K562 (cell line): Measurements from ENCODE around the gene CELSR1.

Experiments used
- CBX8 ChIP-seq: fragments of 200-600 bp; sonication (generic); IDR thresholded peaks from 2 replicates; pipeline ENCODE4 v1.6.1; 2012; ENCODE audit warnings: borderline replicate concordance, mixed run types, low read depth, mild to moderate bottlenecking, moderate library complexity, mixed read lengths, low read length, control low read depth, inconsistent platforms; ENCODE audit not compliant: poor library complexity, severe bottlenecking; ENCODE audit errors: extremely low read depth
- CREM ChIP-seq: IDR thresholded peaks from 2 replicates; pipeline ENCODE4 v1.6.1; 2014; ENCODE audit warnings: antibody characterized with exemption, low read depth
- EZH2 ChIP-seq: IDR thresholded peaks from 2 replicates; pipeline ENCODE4 v1.6.1; 2012; ENCODE audit warnings: low read depth, mild to moderate bottlenecking, inconsistent platforms, low read length, borderline replicate concordance
- RCOR1 ChIP-seq, 2 experiments: IDR thresholded peaks; 2 replicates each; pipeline ENCODE4 v1.6.1; 2012; ENCODE audit warnings: low read depth in 2 of 2, low read length in 2 of 2, borderline replicate concordance in 1 of 2, improper control_type of control experiment in 1 of 2
- SIN3A ChIP-seq, 2 experiments: fragments of 150-350 bp in 1 of 2; IDR thresholded peaks; 2 replicates each; pipeline ENCODE4 v1.6.1; 2011 to 2016; ENCODE audit warnings: borderline replicate concordance in 2 of 2, low read depth in 2 of 2, low read length in 2 of 2, mild to moderate bottlenecking in 2 of 2, moderate library complexity in 2 of 2; ENCODE audit not compliant: control insufficient read depth in 1 of 2
- TEAD4 ChIP-seq, 2 experiments: sonication (generic) in 1 of 2; formaldehyde crosslinking in 1 of 2; IDR thresholded peaks; 2 replicates each; pipeline versions ENCODE4 v1.6.1 to v1.8.0; 2012 to 2022; ENCODE audit warnings: borderline replicate concordance in 1 of 2, inconsistent platforms in 1 of 2, low read length in 1 of 2, mild to moderate bottlenecking in 1 of 2, missing genetic modification reagents in 1 of 2
- ZNF695 ChIP-seq: fragments of 450-650 bp; formaldehyde crosslinking; IDR thresholded peaks from 2 replicates; pipeline ENCODE4 v1.4.0; 2020; ENCODE audit warnings: mild to moderate bottlenecking, moderate library complexity
- TF ChIP-seq, protein P1 (sequence below), 3 experiments: IDR thresholded peaks in 2 of 3; conservative IDR thresholded peaks in 1 of 3; 2 replicates each; pipeline ENCODE4 v1.5.1; 2011 to 2012; ENCODE audit warnings: low read length in 3 of 3, mild to moderate bottlenecking in 3 of 3, control low read depth in 2 of 3, improper control_type of control experiment in 1 of 3, inconsistent platforms in 1 of 3, low read depth in 1 of 3, mixed read lengths in 1 of 3, moderate library complexity in 1 of 3; ENCODE audit not compliant: insufficient read depth in 2 of 3
- TF ChIP-seq, protein P2 (sequence below): fragments of 250-450 bp; sonication (Bioruptor Pico); IDR thresholded peaks from 2 replicates; pipeline ENCODE4 v1.8.0; 2021; ENCODE audit warnings: mild to moderate bottlenecking, moderate library complexity
- TF ChIP-seq, protein P3 (sequence below): IDR thresholded peaks from 3 replicates; pipeline ENCODE4 v1.6.1; 2011; ENCODE audit warnings: borderline replicate concordance, mild to moderate bottlenecking; ENCODE audit not compliant: insufficient read length, insufficient read depth
- TF ChIP-seq, protein P4 (sequence below), 3 experiments: fragments of 200-800 bp in 1 of 3; fragments of 250-450 bp in 1 of 3; fragments of 450-650 bp in 1 of 3; sonication (Bioruptor Pico) in 1 of 3; sonication (Bioruptor generic) in 1 of 3; formaldehyde crosslinking in 1 of 3; IDR thresholded peaks; 2 replicates each; pipeline versions ENCODE4 v1.6.1 to v1.8.0; 2016 to 2022; ENCODE audit warnings: mild to moderate bottlenecking in 2 of 3, missing genetic modification characterization in 2 of 3, missing compliant biosample characterization in 1 of 3, moderate library complexity in 1 of 3

DNA sequence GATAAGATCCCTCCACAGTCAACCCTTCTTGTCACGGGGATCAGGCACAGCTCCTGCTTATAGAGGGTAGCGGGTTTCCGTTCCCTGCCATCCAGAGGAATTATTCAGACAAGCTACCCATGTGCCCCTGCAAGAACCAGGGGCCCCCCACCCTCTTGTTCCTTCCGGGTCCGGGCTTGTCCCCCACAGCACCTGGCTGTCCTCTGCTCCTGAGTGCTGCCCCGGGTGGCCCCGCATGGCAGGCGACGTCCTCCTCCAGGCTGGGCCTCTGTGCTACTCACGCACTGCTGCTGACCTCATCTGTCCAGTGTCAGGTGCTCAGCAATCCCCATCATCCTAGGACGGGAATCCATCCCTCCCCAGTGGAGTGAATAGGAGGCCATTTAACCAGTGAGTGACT, 24.7 kb downstream of the CELSR1 start:
- TF ChIP-seq ZNF695 (no peak), EZH2 (no peak), CBX8 (no peak), TEAD4 (IDR thresholded peaks at IDR 0.05; ENCODE audit: low read length) (no peak), TEAD4 (CRISPR knock-in tag; IDR thresholded peaks at IDR 0.05; ENCODE audit: borderline replicate concordance) (no peak), RCOR1 (IDR thresholded peaks at IDR 0.05; ENCODE audit: borderline replicate concordance in 1 of 2, low read depth in 2 of 2, low read length in 2 of 2) (no peak), SIN3A (IDR thresholded peaks at IDR 0.05; ENCODE audit: borderline replicate concordance in 2 of 2, control insufficient read depth in 1 of 2, low read depth in 2 of 2, low read length in 2 of 2) (no peak), CREM (no peak)
- TF ChIP-seq, protein P1, sequence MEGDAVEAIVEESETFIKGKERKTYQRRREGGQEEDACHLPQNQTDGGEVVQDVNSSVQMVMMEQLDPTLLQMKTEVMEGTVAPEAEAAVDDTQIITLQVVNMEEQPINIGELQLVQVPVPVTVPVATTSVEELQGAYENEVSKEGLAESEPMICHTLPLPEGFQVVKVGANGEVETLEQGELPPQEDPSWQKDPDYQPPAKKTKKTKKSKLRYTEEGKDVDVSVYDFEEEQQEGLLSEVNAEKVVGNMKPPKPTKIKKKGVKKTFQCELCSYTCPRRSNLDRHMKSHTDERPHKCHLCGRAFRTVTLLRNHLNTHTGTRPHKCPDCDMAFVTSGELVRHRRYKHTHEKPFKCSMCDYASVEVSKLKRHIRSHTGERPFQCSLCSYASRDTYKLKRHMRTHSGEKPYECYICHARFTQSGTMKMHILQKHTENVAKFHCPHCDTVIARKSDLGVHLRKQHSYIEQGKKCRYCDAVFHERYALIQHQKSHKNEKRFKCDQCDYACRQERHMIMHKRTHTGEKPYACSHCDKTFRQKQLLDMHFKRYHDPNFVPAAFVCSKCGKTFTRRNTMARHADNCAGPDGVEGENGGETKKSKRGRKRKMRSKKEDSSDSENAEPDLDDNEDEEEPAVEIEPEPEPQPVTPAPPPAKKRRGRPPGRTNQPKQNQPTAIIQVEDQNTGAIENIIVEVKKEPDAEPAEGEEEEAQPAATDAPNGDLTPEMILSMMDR (IDR thresholded peaks at IDR 0.05 in 2 of 3, conservative IDR thresholded peaks at IDR 0.05 in 1 of 3; ENCODE audit: insufficient read depth in 2 of 3, low read depth in 1 of 3, low read length in 3 of 3) = no peak
- TF ChIP-seq, protein P2, sequence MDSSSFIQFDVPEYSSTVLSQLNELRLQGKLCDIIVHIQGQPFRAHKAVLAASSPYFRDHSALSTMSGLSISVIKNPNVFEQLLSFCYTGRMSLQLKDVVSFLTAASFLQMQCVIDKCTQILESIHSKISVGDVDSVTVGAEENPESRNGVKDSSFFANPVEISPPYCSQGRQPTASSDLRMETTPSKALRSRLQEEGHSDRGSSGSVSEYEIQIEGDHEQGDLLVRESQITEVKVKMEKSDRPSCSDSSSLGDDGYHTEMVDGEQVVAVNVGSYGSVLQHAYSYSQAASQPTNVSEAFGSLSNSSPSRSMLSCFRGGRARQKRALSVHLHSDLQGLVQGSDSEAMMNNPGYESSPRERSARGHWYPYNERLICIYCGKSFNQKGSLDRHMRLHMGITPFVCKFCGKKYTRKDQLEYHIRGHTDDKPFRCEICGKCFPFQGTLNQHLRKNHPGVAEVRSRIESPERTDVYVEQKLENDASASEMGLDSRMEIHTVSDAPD (CRISPR knock-in tag) = no peak
- TF ChIP-seq, protein P3, sequence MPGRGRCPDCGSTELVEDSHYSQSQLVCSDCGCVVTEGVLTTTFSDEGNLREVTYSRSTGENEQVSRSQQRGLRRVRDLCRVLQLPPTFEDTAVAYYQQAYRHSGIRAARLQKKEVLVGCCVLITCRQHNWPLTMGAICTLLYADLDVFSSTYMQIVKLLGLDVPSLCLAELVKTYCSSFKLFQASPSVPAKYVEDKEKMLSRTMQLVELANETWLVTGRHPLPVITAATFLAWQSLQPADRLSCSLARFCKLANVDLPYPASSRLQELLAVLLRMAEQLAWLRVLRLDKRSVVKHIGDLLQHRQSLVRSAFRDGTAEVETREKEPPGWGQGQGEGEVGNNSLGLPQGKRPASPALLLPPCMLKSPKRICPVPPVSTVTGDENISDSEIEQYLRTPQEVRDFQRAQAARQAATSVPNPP = no peak
- TF ChIP-seq, protein P4, sequence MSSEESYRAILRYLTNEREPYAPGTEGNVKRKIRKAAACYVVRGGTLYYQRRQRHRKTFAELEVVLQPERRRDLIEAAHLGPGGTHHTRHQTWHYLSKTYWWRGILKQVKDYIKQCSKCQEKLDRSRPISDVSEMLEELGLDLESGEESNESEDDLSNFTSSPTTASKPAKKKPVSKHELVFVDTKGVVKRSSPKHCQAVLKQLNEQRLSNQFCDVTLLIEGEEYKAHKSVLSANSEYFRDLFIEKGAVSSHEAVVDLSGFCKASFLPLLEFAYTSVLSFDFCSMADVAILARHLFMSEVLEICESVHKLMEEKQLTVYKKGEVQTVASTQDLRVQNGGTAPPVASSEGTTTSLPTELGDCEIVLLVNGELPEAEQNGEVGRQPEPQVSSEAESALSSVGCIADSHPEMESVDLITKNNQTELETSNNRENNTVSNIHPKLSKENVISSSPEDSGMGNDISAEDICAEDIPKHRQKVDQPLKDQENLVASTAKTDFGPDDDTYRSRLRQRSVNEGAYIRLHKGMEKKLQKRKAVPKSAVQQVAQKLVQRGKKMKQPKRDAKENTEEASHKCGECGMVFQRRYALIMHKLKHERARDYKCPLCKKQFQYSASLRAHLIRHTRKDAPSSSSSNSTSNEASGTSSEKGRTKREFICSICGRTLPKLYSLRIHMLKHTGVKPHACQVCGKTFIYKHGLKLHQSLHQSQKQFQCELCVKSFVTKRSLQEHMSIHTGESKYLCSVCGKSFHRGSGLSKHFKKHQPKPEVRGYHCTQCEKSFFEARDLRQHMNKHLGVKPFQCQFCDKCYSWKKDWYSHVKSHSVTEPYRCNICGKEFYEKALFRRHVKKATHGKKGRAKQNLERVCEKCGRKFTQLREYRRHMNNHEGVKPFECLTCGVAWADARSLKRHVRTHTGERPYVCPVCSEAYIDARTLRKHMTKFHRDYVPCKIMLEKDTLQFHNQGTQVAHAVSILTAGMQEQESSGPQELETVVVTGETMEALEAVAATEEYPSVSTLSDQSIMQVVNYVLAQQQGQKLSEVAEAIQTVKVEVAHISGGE (CRISPR knock-in tag; IDR thresholded peaks at IDR 0.05) = no peak
